ENCODE measurements around the gene GTF2H2. TPM values are rescaled to one million over a fixed set of nuclear protein-coding genes. Genes with fewer than 3 reads are reported as not detected.
"Not testable (repeated sequence)": the region's sequence is repeated elsewhere in the genome, so short reads cannot be mapped to it uniquely, and the experiment has no call there.

Gene GTF2H2
- total RNA-seq, 1 donor from 2014 or later = 11.9 TPM

DNA sequence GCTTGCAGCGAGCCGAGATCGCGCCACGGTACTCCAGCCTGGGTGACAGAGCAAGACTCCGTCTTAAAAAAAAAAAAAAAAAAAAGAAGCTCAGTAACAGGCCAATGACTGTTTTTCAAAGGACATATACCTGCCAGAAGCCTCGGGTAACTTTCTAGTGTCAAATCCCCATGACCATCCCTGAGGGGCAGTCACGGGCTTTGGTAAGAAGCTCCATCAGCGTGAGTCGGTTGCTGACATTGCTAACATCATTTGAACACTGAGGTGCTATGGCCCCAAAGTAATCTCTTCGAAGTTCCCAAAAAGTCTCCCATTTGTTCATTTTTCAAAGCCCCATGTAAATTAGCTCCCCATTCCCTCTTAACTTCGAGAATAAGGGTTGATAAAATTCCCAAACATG is 53.9 kb downstream of the GTF2H2 start:
- peak in 1 of 2 donors; percentile 0 for DNase-seq (ENCODE audit: low read depth in 2 of 2)

DNA sequence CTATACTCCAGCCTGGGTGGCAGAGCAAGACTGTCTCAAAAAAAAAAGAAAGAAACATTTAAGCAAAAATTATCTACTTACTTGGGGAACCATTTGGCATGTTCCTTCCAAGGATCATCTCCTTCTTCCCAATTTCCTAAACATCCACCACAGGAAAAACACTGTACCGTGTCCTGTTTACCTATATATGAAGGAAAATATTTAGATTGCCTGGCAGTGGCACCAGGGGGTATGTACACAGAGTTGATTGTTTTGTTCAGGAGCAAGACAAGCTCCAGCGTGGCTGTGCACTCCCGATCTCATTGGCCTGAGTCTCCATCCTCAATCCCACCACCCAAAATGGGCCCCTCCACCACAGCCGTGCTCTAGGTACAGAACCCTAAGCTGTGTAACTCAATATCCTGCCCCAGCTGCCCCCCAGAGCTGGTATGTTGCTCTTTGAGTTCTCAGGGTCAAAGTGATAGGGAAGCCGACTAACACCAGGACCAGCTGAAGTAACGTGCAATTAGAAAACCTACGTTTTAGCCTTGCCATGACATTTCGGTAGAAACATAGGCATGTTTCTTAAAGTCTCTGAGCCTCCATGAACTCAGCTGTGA is 56.2 kb downstream of the GTF2H2 start:
- peak in 1 of 2 donors; percentile 0 for DNase-seq (ENCODE audit: low read depth in 2 of 2)

DNA sequence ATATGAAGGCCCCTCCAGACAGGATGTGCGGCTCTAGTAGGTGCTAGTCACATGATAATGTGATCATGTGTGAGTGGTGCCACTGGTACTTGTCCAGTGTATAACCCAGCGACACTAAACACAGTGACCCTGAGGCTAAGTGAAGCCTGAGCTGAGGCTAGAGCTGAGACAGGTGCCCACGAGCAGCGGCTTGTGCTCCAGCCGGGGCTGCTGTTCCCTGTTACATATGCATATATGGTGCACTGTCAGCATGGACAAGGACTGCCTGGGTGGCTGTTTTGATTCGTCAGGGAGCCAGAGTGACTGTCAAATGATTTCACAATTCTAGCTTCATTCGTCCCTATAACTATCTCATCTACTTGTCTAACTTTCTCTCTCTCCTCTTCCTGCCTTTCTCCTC is 60.5 kb downstream of the GTF2H2 start:
- not testable (repeated sequence) for DNase-seq (ENCODE audit: low read depth in 2 of 2)

Other genes starting within 250 kb of the GTF2H2 start
- gene SERF1A, start 167.0 kb downstream of the GTF2H2 start, total RNA-seq = 2.8 and 5.6 TPM in 2 replicates
- gene SMN1, start 142.6 kb downstream of the GTF2H2 start, total RNA-seq = 16.7 and 24.2 TPM in 2 replicates
- 0.65 and 2.4 TPM in 2 replicates for gene NAIP, start 42.3 kb downstream of the GTF2H2 start, total RNA-seq

Data from lung microvascular endothelial cell (primary cell).